ENCODE data around the gene OPN5.

OPN5 gene

DNA sequence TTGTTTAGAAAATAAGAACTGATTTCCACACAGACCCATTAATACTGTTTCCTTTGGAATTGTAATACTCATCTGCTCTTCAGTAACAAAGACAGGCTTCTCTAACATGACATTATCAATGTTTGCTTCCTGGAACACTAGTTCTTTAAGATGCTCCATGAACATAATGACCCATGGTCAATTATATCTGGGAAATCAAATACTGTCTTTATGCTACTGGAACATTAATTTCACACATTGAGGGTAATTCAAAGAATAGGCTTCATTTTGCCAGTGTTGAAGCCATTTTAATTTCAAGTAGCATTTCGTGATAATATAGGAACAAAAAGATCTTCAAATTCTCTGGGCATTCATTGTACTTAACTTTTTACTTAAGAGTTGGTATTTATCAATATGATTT is 80.9 kb downstream of the OPN5 start:
- Histone ChIP-seq H3K27me3 (ENCODE audit: insufficient read depth, low read length) (no peaks in the 10 kb centered on the region), H3K4me3 (ENCODE audit: low read length) (no peak overlapping the region), H3K9ac (ENCODE audit: low read depth, low read length) (no peak overlapping the region), H3K4me1 (ENCODE audit: insufficient read depth, low read length) (no peaks in the 10 kb centered on the region), H3K36me3 (ENCODE audit: insufficient read depth, low read length) (no peaks in the 10 kb centered on the region), H3K27ac (ENCODE audit: low read depth, low read length) (no peak overlapping the region), H3K9me3 (ENCODE audit: insufficient read depth, low read depth, low read length) (no peaks in the 10 kb centered on the region)
- 86% methylated on average over 1 of the region's 1 CpG for WGBS

GRCh38 chr6:47865206-47865605 is 83.4 kb downstream of the OPN5 start:
- H3K4me3 ChIP-seq (ENCODE audit: low read length) = no peak overlapping the region

GRCh38 chr6:47875593-47875992 is 93.8 kb downstream of the OPN5 start:
- Histone ChIP-seq H3K4me3 (ENCODE audit: low read length) (no peak overlapping the region), H3K9me3 (ENCODE audit: insufficient read depth, low read depth, low read length) (no peaks in the 10 kb centered on the region), H3K4me1 (ENCODE audit: insufficient read depth, low read length) (peaks cover 10% of the 10 kb centered on the region), H3K27ac (ENCODE audit: low read depth, low read length) (no peak overlapping the region), H3K9ac (ENCODE audit: low read depth, low read length) (no peak overlapping the region), H3K36me3 (ENCODE audit: insufficient read depth, low read length) (no peaks in the 10 kb centered on the region), H3K27me3 (ENCODE audit: insufficient read depth, low read length) (no peaks in the 10 kb centered on the region)
- WGBS = 89% methylated on average over 1 of the region's 1 CpG

More at GRCh38 chr6:47865206-47865605, 83.4 kb downstream of the OPN5 start:
- Histone ChIP-seq H3K27ac (ENCODE audit: low read depth, low read length) (no peak overlapping the region), H3K9ac (ENCODE audit: low read depth, low read length) (no peak overlapping the region), H3K36me3 (ENCODE audit: insufficient read depth, low read length) (no peaks in the 10 kb centered on the region), H3K4me1 (ENCODE audit: insufficient read depth, low read length) (no peaks in the 10 kb centered on the region), H3K9me3 (ENCODE audit: insufficient read depth, low read depth, low read length) (no peaks in the 10 kb centered on the region), H3K27me3 (ENCODE audit: insufficient read depth, low read length) (no peaks in the 10 kb centered on the region)
- WGBS = 0% methylated on average over 1 of the region's 2 CpGs

Data from HUES64 (cell line).